Frontal cortex (tissue), 4 donors: ENCODE results near the gene STK35. TPM values are rescaled to one million over a fixed set of nuclear protein-coding genes. Genes with fewer than 3 reads are reported as not detected.
A peak's percentile ranks its signal among the peaks of the same experiment; 100 is the strongest.

Experiments
- DNase-seq, 2 donors: peaks; one replicate each; pipeline ENCODE4 v3.0.0; 2012; ENCODE audit warnings: low spot score in 2 of 2
- FAIRE-seq: peaks from 2 replicates; lab custom pipeline; 2012; peaks lifted over from hg19 to GRCh38; lab: Jason Lieb, UNC
- total RNA-seq: library from RNA; depleted of rRNA; stranded (reverse); fragments of >200 nt; gene quantifications from one replicate; pipeline ENCODE4 v1.2.3, GENCODE V29; 2014
- donor health status: control.
- donor health status: control.
- donor health status: control.

Gene STK35
- total RNA-seq, 1 donor from 2014 or later, result 9.8 TPM

DNA sequence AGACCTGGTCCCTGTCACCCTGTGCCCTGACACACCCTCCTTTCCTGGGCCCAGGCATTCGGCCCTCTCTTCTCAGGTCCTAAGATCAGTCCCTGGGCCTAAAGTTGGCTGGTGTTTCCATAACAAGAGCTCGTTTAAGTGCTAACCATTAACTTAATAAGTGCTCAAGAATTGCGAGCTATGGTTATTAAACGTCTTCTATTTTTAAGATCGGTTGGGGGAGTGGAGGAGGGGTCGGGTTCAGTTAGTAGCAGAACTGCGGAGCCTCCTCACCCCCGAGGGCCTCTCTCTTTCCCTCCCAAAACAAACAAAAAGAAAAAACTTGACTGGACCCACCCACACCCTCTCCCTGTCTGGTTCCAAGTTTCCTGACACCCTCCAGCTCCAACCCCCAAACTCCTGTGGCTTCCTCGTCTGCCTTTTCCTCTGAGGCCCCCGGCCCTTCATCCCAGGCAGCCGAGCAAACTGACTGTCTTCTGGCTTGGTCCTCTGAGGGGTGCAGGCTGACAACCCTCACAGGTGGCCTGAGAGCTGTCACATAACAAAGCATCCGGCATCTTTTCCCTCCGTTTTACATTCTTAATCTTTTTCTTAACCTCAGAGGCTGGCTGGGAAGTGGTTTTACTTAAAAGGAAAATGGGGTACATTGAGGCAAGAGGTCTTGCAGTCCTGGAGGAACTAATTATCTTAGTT, 2.0 kb downstream of the STK35 start:
- no peak for DNase-seq
- no peak for FAIRE-seq

DNA sequence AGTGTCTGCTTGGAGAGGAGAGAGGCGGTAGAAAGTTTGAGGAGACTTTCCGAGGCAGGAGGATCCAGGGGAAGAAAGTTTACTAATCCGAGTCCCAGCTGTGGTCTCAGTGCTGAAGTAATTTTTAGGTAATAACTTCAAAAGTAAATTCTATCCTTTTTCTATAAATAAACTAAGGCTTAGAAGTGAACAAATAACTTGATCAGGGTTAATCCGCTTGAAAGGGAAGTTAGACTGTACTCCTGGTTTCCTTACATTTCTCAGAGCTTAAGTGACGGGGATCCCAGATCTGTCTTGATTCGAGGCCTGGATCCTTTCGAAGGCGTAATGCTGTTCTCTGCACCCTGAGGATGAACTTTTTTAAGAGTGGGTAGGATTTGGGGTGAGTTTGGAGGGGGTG, 2.6 kb downstream of the STK35 start:
- no peak for DNase-seq
- no peak for FAIRE-seq

DNA sequence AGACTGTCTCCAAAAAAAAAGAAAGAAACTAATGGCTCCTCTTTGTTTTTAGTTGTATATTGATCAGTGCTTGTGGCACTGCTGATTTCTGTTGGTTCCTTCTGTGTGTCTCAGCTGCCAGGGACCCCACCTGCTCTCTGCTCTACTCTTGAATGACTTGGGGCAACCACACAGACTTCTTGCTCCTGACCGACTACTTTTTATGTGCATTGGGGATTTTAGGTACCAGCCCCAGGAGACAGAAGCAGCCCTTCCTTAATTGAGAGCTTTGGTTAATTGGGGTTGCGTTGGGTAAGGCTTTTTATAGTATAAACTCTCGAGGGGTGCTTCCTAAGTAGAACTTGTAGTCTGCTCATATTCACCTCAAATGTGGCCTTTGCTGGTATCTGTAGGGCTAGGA, 6.9 kb downstream of the STK35 start:
- FAIRE-seq (no peak), DNase-seq (no peak)

DNA sequence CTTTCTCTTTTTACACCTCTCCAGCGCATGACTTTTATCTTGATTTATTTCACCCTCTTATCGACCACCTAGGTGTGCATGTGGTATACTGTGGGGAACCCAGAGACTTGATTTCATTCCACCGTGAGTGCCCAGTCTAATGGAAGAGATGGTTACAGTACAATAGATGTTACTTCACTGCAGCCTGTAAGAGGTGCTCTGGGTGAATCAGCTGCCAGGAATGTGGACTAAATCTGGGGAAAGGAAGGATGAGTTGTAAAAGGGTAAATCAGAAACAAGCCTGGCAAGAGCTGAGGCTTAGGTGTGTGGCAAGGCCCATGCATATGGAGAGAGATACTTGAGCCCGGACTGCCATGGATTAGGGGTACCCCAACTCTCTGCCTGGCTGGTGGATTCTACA, 7.4 kb downstream of the STK35 start:
- DNase-seq (no peak), FAIRE-seq (no peak)

DNA sequence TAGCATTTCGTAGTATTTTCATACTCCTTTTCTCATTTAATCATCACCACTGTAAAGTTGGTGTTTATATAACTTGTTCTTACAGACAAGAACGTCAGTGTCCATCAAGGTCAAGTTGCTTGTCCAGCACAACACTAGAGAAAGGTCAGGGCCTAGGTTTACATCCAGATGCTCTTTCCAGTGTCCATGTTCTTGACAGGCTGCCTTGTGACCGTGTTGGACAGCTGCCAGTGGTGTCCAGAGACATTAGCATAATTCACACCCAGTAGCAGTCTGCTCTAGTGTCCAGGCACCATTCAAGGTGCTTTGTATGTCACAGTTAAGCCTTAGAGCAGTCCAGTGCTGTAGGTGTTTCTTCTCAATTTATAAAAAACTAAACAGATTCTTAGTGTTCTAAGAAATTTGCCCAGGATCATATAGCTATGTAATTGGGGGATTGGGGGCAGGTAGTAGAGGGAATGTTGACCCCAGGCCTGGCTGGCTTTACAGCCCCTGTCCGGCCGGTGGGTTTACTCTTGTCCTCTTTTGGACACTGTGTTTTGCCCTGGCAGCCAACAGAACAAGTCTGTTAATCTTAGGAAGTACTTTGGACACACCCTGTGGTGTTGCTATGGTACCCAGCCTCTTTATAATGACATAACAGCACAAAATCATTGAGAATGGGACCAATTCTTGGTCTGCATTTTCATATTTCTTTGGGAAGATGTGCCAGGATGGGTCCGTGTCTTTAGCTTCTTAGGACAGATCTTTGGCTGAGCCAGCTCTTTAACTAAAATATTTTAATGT, 8.0 kb downstream of the STK35 start:
- DNase-seq (no peak), FAIRE-seq (no peak)

DNA sequence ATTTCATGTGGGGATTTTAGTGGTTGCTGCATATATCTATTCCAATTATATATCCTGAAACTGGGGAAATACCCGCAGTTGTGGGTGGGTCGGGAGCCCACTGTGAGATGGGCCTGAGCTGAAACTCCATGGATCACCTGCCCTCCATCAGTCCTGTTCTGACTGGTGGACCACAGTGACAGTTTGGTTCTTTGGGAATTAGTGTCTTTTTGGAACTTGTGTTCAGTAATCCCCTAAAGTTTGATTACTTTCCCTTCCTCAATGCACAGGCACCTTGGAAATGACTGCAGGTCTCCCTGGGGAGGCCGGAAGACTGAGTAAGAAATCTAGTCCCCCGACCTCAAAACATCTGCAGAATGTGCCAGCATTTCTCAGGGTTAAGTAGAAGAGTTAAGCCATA, 11.3 kb downstream of the STK35 start:
- FAIRE-seq, result no peak
- DNase-seq, result no peak

DNA sequence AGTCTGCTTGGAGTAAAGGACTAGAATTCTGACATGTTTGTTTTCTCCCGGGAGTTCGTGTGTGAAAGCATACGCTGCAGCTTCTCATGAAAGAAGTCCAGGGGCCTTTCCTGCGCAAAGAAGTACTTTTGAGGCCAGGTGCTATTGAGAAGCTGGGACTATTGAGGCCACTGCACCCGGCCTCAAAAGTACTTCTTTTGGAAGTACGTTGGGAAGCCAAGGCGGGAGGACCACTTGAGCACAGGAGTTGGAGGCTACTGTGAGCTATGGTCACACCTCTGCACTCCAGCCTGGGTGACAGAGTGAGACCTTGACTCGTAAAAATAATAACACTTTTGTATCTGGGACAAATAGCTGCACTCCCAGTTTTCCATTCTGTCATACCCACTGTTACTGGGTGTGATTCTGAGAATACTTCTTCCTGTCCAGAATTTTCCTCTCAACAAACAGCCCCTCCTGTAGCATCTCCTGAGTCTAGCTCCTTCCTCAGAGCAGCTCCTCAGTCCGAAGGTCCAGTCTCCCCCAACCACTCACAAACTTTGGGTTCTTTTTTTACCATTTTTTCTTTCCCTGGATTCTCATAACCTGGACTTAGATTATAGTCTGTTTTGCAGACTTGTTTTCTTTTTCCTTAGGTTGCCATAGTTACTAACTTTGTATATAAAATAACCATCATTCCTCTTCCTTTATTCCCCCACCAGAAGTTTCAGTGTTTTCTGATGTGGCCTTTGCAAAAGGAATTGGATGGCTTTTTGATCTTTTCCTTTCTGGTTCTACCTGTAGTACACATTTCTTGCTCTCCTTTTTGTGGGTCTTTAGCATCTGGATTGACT, 12.7 kb downstream of the STK35 start:
- no peak for FAIRE-seq

DNA sequence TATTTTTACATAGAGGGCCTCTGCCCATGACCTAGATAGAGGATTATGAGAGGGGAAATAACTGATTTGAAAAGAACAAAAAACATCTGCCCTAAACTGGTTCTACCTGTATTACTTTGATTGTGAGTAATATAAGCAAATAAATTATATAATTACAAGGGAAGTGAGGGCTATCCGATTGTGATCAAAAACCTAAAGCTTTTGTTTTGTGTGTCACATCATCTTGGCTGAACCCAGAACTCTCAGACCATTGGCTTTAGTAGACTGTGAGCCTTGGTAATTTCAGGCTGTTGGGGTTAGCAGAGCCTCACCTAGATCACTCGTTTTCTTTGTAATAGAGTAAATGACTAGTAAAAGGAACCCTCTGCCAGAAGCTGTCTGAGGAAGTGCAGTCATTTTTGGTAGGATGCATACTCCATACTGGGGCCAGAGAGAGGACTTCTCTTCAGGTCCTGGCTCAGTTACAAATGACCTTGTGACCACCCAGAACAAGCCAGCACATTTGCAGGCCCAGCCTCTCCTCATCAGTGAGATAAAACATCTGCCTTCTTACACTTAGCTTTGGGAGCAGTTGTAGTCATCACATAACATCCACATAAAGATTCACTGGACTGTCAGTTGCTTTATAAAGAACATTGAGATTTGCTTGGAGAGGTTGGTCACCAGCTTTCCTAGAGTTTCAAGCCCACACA, 13.5 kb downstream of the STK35 start:
- DNase-seq (no peak), FAIRE-seq (no peak)

More for the DNA sequence above, 12.7 kb downstream of the STK35 start:
- no peak for DNase-seq

DNA sequence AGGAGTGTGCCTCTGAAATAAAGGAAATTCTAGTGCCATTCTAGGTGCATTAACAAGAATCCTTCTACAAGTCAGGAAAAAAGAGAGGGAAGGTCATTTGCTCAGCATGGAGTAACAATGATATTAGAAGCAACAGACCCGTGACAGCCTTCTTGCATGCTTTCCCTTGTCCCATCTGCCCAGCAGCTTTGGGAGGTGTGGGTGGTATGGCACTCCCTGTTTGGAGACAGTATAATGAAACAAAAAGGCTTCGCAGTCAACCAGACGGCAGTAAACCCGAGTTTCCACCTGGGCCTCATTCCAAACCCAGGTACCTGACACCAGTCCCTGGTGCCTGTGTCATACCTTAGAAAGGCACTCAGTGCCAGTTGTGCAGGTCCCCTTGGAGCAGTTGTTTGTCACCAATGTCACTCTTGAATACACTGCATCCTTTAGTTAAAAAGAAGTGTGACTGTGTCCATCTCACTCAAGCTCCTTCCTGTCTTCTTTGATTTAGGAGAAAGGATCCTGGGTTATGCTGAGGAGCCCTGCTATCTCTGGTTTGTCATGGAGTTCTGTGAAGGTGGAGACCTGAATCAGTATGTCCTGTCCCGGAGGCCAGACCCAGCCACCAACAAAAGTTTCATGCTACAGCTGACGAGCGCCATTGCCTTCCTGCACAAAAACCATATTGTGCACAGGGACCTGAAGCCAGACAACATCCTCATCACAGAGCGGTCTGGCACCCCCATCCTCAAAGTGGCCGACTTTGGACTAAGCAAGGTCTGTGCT, 14.7 kb downstream of the STK35 start:
- FAIRE-seq, result no peak
- no peak for DNase-seq

DNA sequence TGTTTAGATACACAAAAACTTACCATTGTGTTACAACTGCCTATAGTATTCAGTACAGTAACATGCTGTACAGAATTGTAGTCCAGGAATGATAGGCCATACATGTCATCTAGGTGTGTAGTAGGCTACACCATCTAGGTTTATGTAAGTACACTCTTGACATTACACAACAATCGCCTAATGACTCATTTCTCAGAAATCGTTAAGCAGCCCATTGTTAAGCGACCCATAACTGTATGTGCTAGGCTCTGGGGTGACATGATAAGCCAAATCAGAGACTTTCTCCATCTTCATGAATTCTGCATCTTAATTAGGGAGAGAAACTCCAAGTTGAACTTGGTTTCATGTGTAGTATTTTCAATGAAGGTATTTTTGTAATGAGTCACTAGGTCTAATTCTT, 17.2 kb downstream of the STK35 start:
- FAIRE-seq (no peak), DNase-seq (no peak)

DNA sequence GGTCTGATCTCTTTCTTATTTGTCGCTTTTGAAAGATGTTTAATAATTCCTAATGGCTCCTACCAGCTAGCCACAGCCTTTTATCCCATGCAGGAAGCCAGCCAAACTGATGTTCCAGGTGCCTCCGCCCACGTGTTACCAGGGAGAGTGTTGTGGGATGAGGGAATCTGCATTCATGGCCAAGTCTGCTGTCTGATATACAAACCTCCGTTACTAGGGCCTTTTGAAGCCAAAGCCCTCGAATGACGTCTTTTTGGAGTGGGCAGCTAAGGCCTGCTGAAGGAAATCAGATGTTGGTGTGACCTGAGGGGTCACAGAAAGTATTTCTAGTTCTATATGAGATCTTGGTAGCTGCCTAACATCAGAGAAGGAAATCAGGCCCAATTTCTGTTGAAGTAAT, 21.3 kb downstream of the STK35 start:
- DNase-seq (no peak), FAIRE-seq (no peak)

DNA sequence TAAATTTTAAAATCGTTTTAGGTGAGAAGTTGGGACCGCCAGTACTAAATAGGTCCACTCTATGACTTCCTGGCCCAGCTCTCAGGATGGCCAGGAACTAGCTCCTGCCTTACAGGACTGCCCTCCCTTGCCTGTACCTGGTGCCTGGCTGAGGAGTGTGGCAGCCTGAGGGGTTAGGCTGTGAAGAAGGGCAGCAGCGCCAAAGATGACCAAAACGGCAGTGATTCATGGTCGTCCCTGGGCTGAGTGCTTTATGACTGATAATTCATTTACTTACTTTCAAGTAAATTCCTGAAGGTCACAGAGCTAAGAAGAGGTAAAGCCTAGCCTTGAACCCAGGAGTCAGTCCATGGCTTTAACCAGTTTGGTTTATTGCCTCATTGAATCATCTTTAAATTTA, 22.1 kb downstream of the STK35 start:
- FAIRE-seq, result no peak

DNA sequence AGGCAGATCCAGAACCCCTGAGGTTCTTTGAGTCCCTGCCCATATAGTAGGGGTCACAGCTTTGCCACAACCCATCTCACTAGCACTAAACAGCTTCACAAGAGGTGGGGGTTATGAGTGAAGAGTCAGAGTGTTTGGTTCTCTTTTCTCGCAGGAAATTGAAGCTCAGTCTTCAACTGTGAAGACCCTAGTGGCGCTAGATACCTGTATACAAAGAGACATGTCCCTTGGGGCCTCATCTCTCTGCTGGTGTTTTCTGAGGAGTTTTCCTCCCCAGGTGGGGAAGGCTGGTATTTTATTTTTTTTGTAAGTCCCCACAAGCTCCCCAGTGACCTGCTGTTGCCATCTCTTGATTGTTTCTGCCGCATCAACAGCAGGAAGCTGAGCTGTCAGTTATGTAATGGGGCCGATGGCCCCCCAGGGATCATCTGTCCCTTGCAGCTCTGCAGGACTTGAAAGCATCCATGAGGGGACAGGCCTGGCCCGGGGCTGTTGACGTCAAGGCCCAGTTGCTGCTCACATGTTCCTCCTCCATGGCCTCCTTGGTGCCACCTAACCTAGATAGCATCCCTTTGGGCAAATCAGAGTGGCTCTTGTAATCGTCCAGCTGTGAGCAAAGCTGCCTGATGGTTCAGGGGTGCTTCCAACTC, 23.1 kb downstream of the STK35 start:
- FAIRE-seq (no peak), DNase-seq (no peak)

More for the DNA sequence above, 22.1 kb downstream of the STK35 start:
- DNase-seq, result no peak

DNA sequence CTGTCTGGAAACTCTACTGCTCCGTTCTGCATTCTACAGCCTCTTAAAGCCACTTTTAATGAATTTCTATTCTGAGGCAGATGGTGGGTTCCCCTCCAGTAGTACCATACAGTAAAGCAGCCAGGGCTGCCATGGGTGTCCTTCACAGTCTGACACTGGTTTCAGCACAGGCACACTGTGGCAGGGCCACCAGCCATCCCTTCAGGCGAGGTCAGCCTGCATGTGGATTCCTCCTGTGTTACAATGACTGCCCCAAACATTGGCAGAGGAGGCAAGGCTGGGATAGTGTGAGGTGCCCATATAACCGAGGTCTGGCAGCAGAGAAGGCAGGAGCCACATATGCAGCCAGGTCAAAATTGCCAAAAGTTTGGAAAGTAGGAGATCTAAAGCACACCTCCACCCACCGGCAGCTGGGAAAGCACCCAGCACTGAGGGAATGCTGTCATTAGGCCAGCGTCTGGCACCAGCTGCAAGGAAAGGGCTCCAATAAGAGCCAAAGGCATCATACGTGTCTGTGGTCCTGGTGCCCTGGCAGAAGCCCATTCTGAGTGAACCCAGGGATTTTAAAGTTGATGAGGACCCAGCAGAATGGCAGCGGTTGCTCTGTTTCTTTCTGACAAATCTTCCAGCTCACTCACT, 24.0 kb downstream of the STK35 start:
- DNase-seq, result no peak
- FAIRE-seq, result no peak

DNA sequence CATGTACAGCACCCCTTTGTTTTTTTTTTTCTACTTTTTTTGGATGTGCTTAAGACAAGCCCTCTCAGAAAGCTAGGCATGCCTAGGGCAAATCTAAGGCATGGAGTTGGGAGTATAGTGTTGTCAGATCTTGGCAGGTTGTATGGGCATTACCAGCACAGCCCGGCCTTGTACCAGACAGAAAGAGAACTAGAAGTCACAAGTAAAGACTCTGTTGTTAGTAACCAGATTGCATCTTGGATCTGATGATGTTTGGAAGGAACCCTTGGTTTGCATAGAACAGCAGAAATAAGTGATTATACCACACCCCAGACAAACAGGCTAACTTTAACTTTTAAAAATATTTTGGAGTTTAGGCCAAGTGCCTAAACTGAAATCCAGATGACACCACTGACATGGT, 25.6 kb downstream of the STK35 start:
- DNase-seq (no peak), FAIRE-seq (no peak)

DNA sequence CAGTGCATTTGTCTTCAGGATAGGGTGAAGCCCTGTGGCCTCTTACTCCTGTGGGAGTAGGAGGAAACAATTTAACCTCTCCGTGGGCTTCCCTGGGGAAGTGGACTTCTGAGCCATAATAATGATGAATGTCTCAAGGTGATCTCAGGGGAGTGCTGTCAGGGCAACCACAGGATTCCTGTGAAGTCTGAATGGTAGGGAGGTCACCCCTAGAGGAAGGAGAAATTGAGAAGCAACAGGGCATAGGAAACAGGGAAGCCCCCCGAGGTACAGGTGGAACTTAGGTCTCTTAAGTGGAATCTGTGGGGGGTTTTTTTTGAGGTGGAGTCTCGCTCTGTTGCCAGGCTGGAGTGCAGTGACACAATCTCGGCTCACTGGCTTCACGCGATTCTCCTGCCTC, 26.9 kb downstream of the STK35 start:
- FAIRE-seq, result no peak
- DNase-seq, result no peak

DNA sequence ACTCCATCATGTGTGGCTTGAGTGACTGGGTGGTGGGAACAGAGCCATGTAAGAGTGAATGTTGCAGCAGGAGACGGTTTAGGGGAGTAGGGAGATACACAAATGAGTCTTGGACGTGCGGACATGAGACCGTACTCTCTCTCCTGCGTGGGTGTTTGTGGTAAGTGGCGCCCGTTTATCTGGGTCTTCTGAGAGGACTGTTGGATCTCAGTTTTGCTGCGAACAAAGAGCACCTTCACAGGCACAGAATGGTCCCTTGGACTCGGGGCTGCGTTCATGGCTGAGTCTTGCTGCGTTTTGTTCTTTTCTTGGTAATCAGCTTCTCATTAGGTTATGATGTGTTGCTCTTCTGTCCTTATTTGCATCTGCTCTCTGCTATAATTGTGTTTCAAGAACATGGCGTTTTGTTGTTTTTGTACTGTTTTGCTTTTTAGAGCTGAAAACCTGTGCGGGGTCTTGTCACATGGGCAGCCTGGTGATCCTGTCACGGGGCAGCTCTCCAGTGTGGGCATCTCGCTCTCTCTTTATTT, 28.5 kb downstream of the STK35 start:
- peak in 1 of 2 donors; percentile 53 for DNase-seq

DNA sequence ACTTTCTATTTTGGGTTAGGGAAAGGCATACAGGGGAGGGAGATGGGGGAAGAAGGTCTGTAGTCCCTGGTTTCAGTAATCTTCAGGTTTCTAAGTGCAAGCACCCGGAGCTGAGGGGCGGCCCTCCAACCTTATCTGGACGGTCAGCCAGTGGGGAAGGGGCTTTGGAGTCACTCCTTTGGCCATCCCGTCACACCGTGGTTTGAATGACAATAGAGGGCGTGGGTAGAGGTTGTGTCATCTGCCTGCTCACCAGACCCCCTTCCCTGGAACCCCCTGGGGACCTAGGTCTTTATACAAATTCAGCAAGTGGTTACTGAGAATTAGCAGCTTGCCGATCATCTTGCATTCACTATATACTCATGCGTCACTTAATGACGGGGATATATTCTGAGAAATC, 29.1 kb downstream of the STK35 start:
- FAIRE-seq (no peak), DNase-seq (no peak)

More for the DNA sequence above, 28.5 kb downstream of the STK35 start:
- FAIRE-seq, result no peak
